ENCODE data around the gene JSRP1. TPM values are rescaled to one million over a fixed set of nuclear protein-coding genes. Genes with fewer than 3 reads are reported as not detected.

JSRP1 gene
- total and polyA plus RNA-seq, 2 donors (not counting 1 experiment from before 2014, with no cell fraction given), result not detected

GRCh38 chr19:2221250-2221831 is 34.9 kb downstream of the JSRP1 start:
- no peaks in the 10 kb centered on the region for H3K9me3 ChIP-seq (ENCODE audit: control insufficient read depth, insufficient read depth, low read depth, low read length)
- no peak overlapping the region for H3K27ac ChIP-seq (ENCODE audit: insufficient read depth, low read length)
- no peaks in the 10 kb centered on the region for H4K20me1 ChIP-seq (ENCODE audit: control insufficient read depth, extremely low read depth, insufficient read depth, low read length)
- H3K4me2 ChIP-seq (ENCODE audit: extremely low read depth, insufficient read depth, low read length), result no peak overlapping the region
- H3K79me2 ChIP-seq (ENCODE audit: control insufficient read depth, insufficient read depth, low read length), result peaks cover 4% of the 10 kb centered on the region
- peaks cover 43% of the 10 kb centered on the region for H3K36me3 ChIP-seq (ENCODE audit: control insufficient read depth, insufficient read depth, low read length)
- H3K9ac ChIP-seq (ENCODE audit: insufficient read depth, low read length), result no peak overlapping the region
- TF ChIP-seq EZH2 (IDR thresholded peaks at IDR 0.05; ENCODE audit: low read length, missing control alignments), result no peak
- TF ChIP-seq, protein P1, sequence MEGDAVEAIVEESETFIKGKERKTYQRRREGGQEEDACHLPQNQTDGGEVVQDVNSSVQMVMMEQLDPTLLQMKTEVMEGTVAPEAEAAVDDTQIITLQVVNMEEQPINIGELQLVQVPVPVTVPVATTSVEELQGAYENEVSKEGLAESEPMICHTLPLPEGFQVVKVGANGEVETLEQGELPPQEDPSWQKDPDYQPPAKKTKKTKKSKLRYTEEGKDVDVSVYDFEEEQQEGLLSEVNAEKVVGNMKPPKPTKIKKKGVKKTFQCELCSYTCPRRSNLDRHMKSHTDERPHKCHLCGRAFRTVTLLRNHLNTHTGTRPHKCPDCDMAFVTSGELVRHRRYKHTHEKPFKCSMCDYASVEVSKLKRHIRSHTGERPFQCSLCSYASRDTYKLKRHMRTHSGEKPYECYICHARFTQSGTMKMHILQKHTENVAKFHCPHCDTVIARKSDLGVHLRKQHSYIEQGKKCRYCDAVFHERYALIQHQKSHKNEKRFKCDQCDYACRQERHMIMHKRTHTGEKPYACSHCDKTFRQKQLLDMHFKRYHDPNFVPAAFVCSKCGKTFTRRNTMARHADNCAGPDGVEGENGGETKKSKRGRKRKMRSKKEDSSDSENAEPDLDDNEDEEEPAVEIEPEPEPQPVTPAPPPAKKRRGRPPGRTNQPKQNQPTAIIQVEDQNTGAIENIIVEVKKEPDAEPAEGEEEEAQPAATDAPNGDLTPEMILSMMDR (conservative IDR thresholded peaks at IDR 0.05 in 1 of 2, IDR thresholded peaks at IDR 0.05 in 1 of 2; ENCODE audit: low read depth in 1 of 2, low read length in 2 of 2), result no peak
- no peaks in the 10 kb centered on the region for H3K4me1 ChIP-seq (ENCODE audit: control insufficient read depth, extremely low read depth, insufficient read depth, low read length)
- peak in 1 of 2 donors; percentile 84 for DNase-seq (ENCODE audit: low read depth in 2 of 2)
- H3K4me3 ChIP-seq (replicated peaks in 1 of 4; ENCODE audit: control extremely low read depth in 1 of 4, insufficient read depth in 1 of 4, low read depth in 3 of 4, low read length in 4 of 4), result no peak overlapping the region
- no peaks in the 10 kb centered on the region for H3K27me3 ChIP-seq (ENCODE audit: control insufficient read depth, insufficient read depth, low read length)
- H2AFZ ChIP-seq (ENCODE audit: low read length), result no peak overlapping the region

- no peak overlapping the region for H3K4me3 ChIP-seq (replicated peaks in 1 of 4; ENCODE audit: control extremely low read depth in 1 of 4, insufficient read depth in 1 of 4, low read depth in 3 of 4, low read length in 4 of 4)
- H3K4me2 ChIP-seq (ENCODE audit: extremely low read depth, insufficient read depth, low read length), result no peak overlapping the region
- peaks cover 41% of the 10 kb centered on the region for H3K36me3 ChIP-seq (ENCODE audit: control insufficient read depth, insufficient read depth, low read length)
- H3K79me2 ChIP-seq (ENCODE audit: control insufficient read depth, insufficient read depth, low read length), result peaks cover 4% of the 10 kb centered on the region
- H4K20me1 ChIP-seq (ENCODE audit: control insufficient read depth, extremely low read depth, insufficient read depth, low read length), result no peaks in the 10 kb centered on the region
- TF ChIP-seq, protein P1 (conservative IDR thresholded peaks at IDR 0.05 in 1 of 2, IDR thresholded peaks at IDR 0.05 in 1 of 2; ENCODE audit: low read depth in 1 of 2, low read length in 2 of 2), result no peak
- no peak for TF ChIP-seq EZH2 (IDR thresholded peaks at IDR 0.05; ENCODE audit: low read length, missing control alignments)
- no peaks in the 10 kb centered on the region for H3K9me3 ChIP-seq (ENCODE audit: control insufficient read depth, insufficient read depth, low read depth, low read length)
- DNase-seq (ENCODE audit: low read depth in 2 of 2), result no peak
- H3K27ac ChIP-seq (ENCODE audit: insufficient read depth, low read length), result no peak overlapping the region
- no peaks in the 10 kb centered on the region for H3K4me1 ChIP-seq (ENCODE audit: control insufficient read depth, extremely low read depth, insufficient read depth, low read length)
- no peak overlapping the region for H3K9ac ChIP-seq (ENCODE audit: insufficient read depth, low read length)
- H3K27me3 ChIP-seq (ENCODE audit: control insufficient read depth, insufficient read depth, low read length), result no peaks in the 10 kb centered on the region
- no peak overlapping the region for H2AFZ ChIP-seq (ENCODE audit: low read length)
Measured at GRCh38 chr19:2219726-2220125, 36.5 kb downstream of the JSRP1 start.

- Histone ChIP-seq H3K36me3 (ENCODE audit: control insufficient read depth, insufficient read depth, low read length) (peaks cover 52% of the 10 kb centered on the region), H3K4me1 (ENCODE audit: control insufficient read depth, extremely low read depth, insufficient read depth, low read length) (peaks cover 2% of the 10 kb centered on the region), H3K9ac (ENCODE audit: insufficient read depth, low read length) (no peak overlapping the region), H3K9me3 (ENCODE audit: control insufficient read depth, insufficient read depth, low read depth, low read length) (no peaks in the 10 kb centered on the region), H3K79me2 (ENCODE audit: control insufficient read depth, insufficient read depth, low read length) (peaks cover 6% of the 10 kb centered on the region), H2AFZ (ENCODE audit: low read length) (no peak overlapping the region), H4K20me1 (ENCODE audit: control insufficient read depth, extremely low read depth, insufficient read depth, low read length) (no peaks in the 10 kb centered on the region), H3K4me3 (replicated peaks in 1 of 4; ENCODE audit: control extremely low read depth in 1 of 4, insufficient read depth in 1 of 4, low read depth in 3 of 4, low read length in 4 of 4) (no peak overlapping the region), H3K27me3 (ENCODE audit: control insufficient read depth, insufficient read depth, low read length) (no peaks in the 10 kb centered on the region), H3K27ac (ENCODE audit: insufficient read depth, low read length) (no peak overlapping the region), H3K4me2 (ENCODE audit: extremely low read depth, insufficient read depth, low read length) (no peak overlapping the region)
- DNase-seq (ENCODE audit: low read depth in 2 of 2), result no peak
- TF ChIP-seq, protein P1 (conservative IDR thresholded peaks at IDR 0.05 in 1 of 2, IDR thresholded peaks at IDR 0.05 in 1 of 2; ENCODE audit: low read depth in 1 of 2, low read length in 2 of 2), result no peak
- no peak for TF ChIP-seq EZH2 (IDR thresholded peaks at IDR 0.05; ENCODE audit: low read length, missing control alignments)
Measured at GRCh38 chr19:2217591-2217990, 38.6 kb downstream of the JSRP1 start.

Data from fibroblast of lung (primary cell).